IMR-90 (cell line): ENCODE results near the gene FEZ2. TPM values are rescaled to one million over a fixed set of nuclear protein-coding genes. Genes with fewer than 3 reads are reported as not detected.

Source experiments
- ATAC-seq: fragments of 200-7000 bp; cut with Tn5 transposase; 2 replicates; pipeline ENCODE4 v1.9.1; 2020; ENCODE audit warnings: low read depth, mild to moderate bottlenecking, moderate library complexity
- BruUV-seq: library from RNA; stranded (reverse); fragments of 400-500 nt; replicated peaks from 2 replicates; lab custom pipeline; 2021; lab: Mats Ljungman, UMichigan
- CTCF ChIA-PET: fragments of 300-600 bp; formaldehyde crosslinking; extraction: SDS; loops from one replicate; lab custom pipeline; 2021; ENCODE audit warnings: antibody characterized with exemption; lab: Yijun Ruan, JAX
- POLR2A ChIA-PET: fragments of 300-600 bp; sonication (Branson Sonifier 250); formaldehyde crosslinking; loops from one replicate; lab custom pipeline; 2022; ENCODE audit warnings: antibody characterized with exemption; ENCODE audit not compliant: unreplicated experiment; lab: Charles Lee
- DNase-seq: peaks from one replicate; pipeline ENCODE4 v3.0.0; 2013
- H2AFZ ChIP-seq: replicated peaks from 2 replicates; pipeline ENCODE3; 2013; ENCODE audit warnings: low read length, mild to moderate bottlenecking; ENCODE audit not compliant: poor library complexity
- H2AK5ac ChIP-seq: 2 replicates; pipeline ENCODE4 v1.6.1; 2013; ENCODE audit warnings: low read depth, low read length, inconsistent platforms
- H2AK9ac ChIP-seq: replicated peaks from 2 replicates; pipeline ENCODE3; 2013; ENCODE audit warnings: mild to moderate bottlenecking, low read depth, low read length, moderate library complexity; ENCODE audit not compliant: poor library complexity
- H2BK120ac ChIP-seq: 2 replicates; pipeline ENCODE4 v1.6.1; 2013; ENCODE audit warnings: low read depth, low read length, inconsistent platforms
- H2BK15ac ChIP-seq: 3 replicates; pipeline ENCODE4 v1.6.1; 2013; ENCODE audit warnings: low read depth, low read length, inconsistent platforms
- H2BK20ac ChIP-seq: 2 replicates; pipeline ENCODE4 v1.6.1; 2013; ENCODE audit warnings: low read depth, mild to moderate bottlenecking, inconsistent platforms, low read length, moderate library complexity
- H2BK5ac ChIP-seq: 2 replicates; pipeline ENCODE4 v1.6.1; 2013; ENCODE audit warnings: mild to moderate bottlenecking, low read depth, low read length, inconsistent platforms; ENCODE audit not compliant: poor library complexity, severe bottlenecking
- H3K14ac ChIP-seq: replicated peaks from 2 replicates; pipeline ENCODE4 v1.6.1; 2013; ENCODE audit warnings: low read depth, low read length, inconsistent platforms
- H3K18ac ChIP-seq: 2 replicates; pipeline ENCODE4 v1.6.1; 2013; ENCODE audit warnings: low read depth, low read length, control low read depth
- H3K23ac ChIP-seq: 2 replicates; pipeline ENCODE4 v1.6.1; 2013; ENCODE audit warnings: low read depth, low read length, inconsistent platforms
- H3K27ac ChIP-seq: 2 replicates; pipeline ENCODE4 v1.5.1; 2013; ENCODE audit warnings: mild to moderate bottlenecking, control low read depth, low read length; ENCODE audit not compliant: insufficient read depth
- H3K27me3 ChIP-seq: 2 replicates; pipeline ENCODE4 v1.6.1; 2013; ENCODE audit warnings: low read length; ENCODE audit not compliant: control insufficient read depth, insufficient read depth
- H3K36me3 ChIP-seq: 2 replicates; pipeline ENCODE4 v1.6.1; 2013; ENCODE audit warnings: low read length, mixed read lengths; ENCODE audit not compliant: control insufficient read depth, insufficient read depth
- H3K4ac ChIP-seq: 2 replicates; pipeline ENCODE4 v1.6.1; 2013; ENCODE audit warnings: low read depth, low read length, inconsistent platforms
- H3K4me1 ChIP-seq: 2 replicates; pipeline ENCODE4 v1.6.1; 2013; ENCODE audit warnings: low read length, mixed read lengths; ENCODE audit not compliant: control insufficient read depth, insufficient read depth
- H3K4me2 ChIP-seq: 2 replicates; pipeline ENCODE4 v1.6.1; 2013; ENCODE audit warnings: low read depth, mild to moderate bottlenecking, control low read depth, low read length, moderate library complexity
- H3K4me3 ChIP-seq: 2 replicates; pipeline ENCODE4 v1.5.1; 2013; ENCODE audit warnings: low read depth, mild to moderate bottlenecking, control low read depth, low read length, moderate library complexity; ENCODE audit not compliant: insufficient read depth
- H3K56ac ChIP-seq: 2 replicates; pipeline ENCODE4 v1.6.1; 2013; ENCODE audit warnings: low read length, inconsistent platforms; ENCODE audit not compliant: insufficient read depth; ENCODE audit errors: extremely low read depth
- H3K79me1 ChIP-seq, 2 experiments: 2 replicates each; pipeline ENCODE4 v1.6.1; 2013; ENCODE audit warnings: low read length in 2 of 2, inconsistent platforms in 1 of 2, low read depth in 1 of 2
- H3K9ac ChIP-seq: 2 replicates; pipeline ENCODE4 v1.6.1; 2013; ENCODE audit warnings: low read depth, low read length, control low read depth
- H3K9me1 ChIP-seq: 2 replicates; pipeline ENCODE4 v1.6.1; 2013; ENCODE audit warnings: low read length, inconsistent platforms; ENCODE audit not compliant: insufficient read depth
- H3K9me3 ChIP-seq: 2 replicates; pipeline ENCODE4 v1.6.1; 2013; ENCODE audit warnings: low read length; ENCODE audit not compliant: control insufficient read depth, insufficient read depth
- H4K20me1 ChIP-seq: 2 replicates; pipeline ENCODE4 v1.6.1; 2013; ENCODE audit warnings: low read length, inconsistent platforms; ENCODE audit not compliant: insufficient read depth
- H4K5ac ChIP-seq: 2 replicates; pipeline ENCODE4 v1.6.1; 2013; ENCODE audit warnings: mild to moderate bottlenecking, low read depth, low read length, control low read depth
- H4K8ac ChIP-seq, 2 experiments: 2 replicates each; pipeline ENCODE4 v1.6.1; 2013; ENCODE audit warnings: low read depth in 2 of 2, low read length in 2 of 2, control low read depth in 1 of 2, inconsistent platforms in 1 of 2
- H4K91ac ChIP-seq: 2 replicates; pipeline ENCODE4 v1.6.1; 2013; ENCODE audit warnings: low read depth, low read length, inconsistent platforms; ENCODE audit not compliant: insufficient read depth
- CHD1 ChIP-seq: IDR thresholded peaks from 2 replicates; pipeline ENCODE4 v1.6.1; 2012; ENCODE audit warnings: low read depth, low read length, improper control_type of control experiment
- RCOR1 ChIP-seq: IDR thresholded peaks from 2 replicates; pipeline ENCODE4 v1.6.1; 2012; ENCODE audit warnings: mild to moderate bottlenecking, low read length, improper control_type of control experiment; ENCODE audit not compliant: insufficient replicate concordance
- SMC3 ChIP-seq: fragments of 150-350 bp; IDR thresholded peaks from 2 replicates; pipeline ENCODE4 v1.6.1; 2016; ENCODE audit warnings: low read depth, mild to moderate bottlenecking, antibody characterized with exemption, low read length, moderate library complexity
- WGBS, 2 experiments: methylation state at CpG; one replicate each; pipeline versions ENCODE4 v1.1.5 to v1.1.7; 2013; ENCODE audit warnings: missing lambda C conversion rate in 2 of 2; ENCODE audit not compliant: insufficient read length in 1 of 2; ENCODE audit errors: extremely low coverage in 2 of 2; 5-methylcytosine and 5-hydroxymethylcytosine counted together
- dilution Hi-C: fragments of 300-500 bp; cut with HindIII; formaldehyde crosslinking; loops from one replicate; pipeline ENCODE4 v1.14.3; 2018; ENCODE audit warnings: low sequenced_read_pairs; ENCODE audit not compliant: unreplicated experiment
- in situ Hi-C: fragments of 300-500 bp; cut with MboI; formaldehyde crosslinking; loops from 3 replicates; pipeline ENCODE4 v1.14.3; 2019; ENCODE audit warnings: low sequenced_read_pairs, inconsistent platforms, mixed read lengths
- intact Hi-C: fragments of 100-400 bp; cut with micrococcal nuclease; formaldehyde crosslinking; loops from 2 replicates; pipeline ENCODE4 v1.10.0; 2022
- polyA plus RNA-seq, 3 experiments: library from polyadenylated mRNA; depleted of rRNA; stranded (reverse); fragments of >200 nt; gene quantifications; 2 replicates each; pipeline ENCODE4 v1.2.3, GENCODE V29; 2012; ENCODE audit warnings: low replicate concordance in 1 of 3
- total RNA-seq: library from RNA; depleted of rRNA; stranded (reverse); fragments of >200 nt; gene quantifications from 2 replicates; pipeline ENCODE4 v1.2.3, GENCODE V29; 2012

The FEZ2 gene
- total and polyA plus RNA-seq, 2 of the 4 experiments (the other 2 are of a cell fraction): 19.4 to 31.6 TPM

DNA sequence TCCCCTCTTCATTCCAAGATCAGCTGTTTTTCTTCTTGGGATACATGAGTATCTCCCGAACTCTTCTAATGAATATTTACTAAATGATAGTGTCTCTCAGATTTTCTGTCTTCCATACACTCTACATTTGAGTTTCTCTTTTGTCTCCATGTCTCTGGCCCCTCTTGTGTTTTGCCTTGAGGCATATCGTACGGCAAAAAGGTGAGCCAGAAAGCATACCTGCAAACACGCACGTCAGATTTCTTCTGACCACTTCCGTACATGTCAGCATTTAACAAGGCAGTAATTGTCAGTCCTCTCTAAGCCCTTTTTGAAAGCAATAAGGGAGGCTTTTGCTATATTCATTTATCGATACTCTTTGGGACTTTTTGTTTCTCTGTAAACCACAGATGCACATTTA, 82.4 kb downstream of the FEZ2 start:
- no TSS peak for BruUV-seq
- TF ChIP-seq SMC3: no peak
- no peak for TF ChIP-seq RCOR1
- TF ChIP-seq CHD1: no peak
- in situ Hi-C loops: no loop called here
- Histone ChIP-seq H2AK5ac (no peak overlapping the region), H3K36me3 (peaks cover 53% of the 10 kb centered on the region), H3K4me3 (no peak overlapping the region), H4K91ac (no peak overlapping the region), H2AK9ac (no peak overlapping the region), H3K27ac (no peak overlapping the region), H3K56ac (no peak overlapping the region), H3K4me1 (no peaks in the 10 kb centered on the region; the same call in 1 of the 2 replicates), H3K4me2 (no peak overlapping the region), H2AFZ (no peak overlapping the region), H4K20me1 (no peaks in the 10 kb centered on the region), H3K4ac (peak overlapping the region; percentile 21; the same call in 1 of the 2 replicates), H3K27me3 (no peaks in the 10 kb centered on the region), H4K5ac (no peak overlapping the region), H2BK120ac (peak overlapping the region; percentile 25; the same call in 1 of the 2 replicates), H4K8ac (no peak overlapping the region; a peak in 1 of 4 replicates), H2BK15ac (no peak overlapping the region), H3K9me1 (peaks cover 19% of the 10 kb centered on the region), H3K9me3 (no peaks in the 10 kb centered on the region), H2BK5ac (peak overlapping the region; percentile 59), H2BK20ac (no peak overlapping the region), H3K18ac (no peak overlapping the region), H3K23ac (no peak overlapping the region), H3K14ac (0 out of 2 replicates have a peak overlapping the region, but pooled peaks have one; percentile 11), H3K9ac (no peak overlapping the region), H3K79me1 (peaks cover 28 to 65% of the 10 kb centered on the region in 2 experiments; a peak in 3 of 4 replicates)
- ChIA-PET CTCF (interaction anchor here (0.9 kb wide), 1 partner anchor 9 kb away, joined by 3 read pairs; no protein-coding TSS in a partner anchor), POLR2A (no interaction called here)
- dilution Hi-C loops: no loop called here
- intact Hi-C loops: loop anchor here (2.0 to 10.0 kb wide), 3 partner anchors 19 to 269 kb away; no protein-coding TSS in a partner anchor
- ATAC-seq: no peak
- 100% methylated on average over 1 of the region's 7 CpGs; no CpG with 5 or more reads in 1 of the 2 experiments for WGBS, 2 experiments
- no peak for DNase-seq
